HepG2 (cell line): ENCODE results near the gene ADAMTS2. TPM values are rescaled to one million over a fixed set of nuclear protein-coding genes. Genes with fewer than 3 reads are reported as not detected.

ENCODE experiments used
- ATAC-seq: fragments of 200-7000 bp; cut with Tn5 transposase; 3 replicates; pipeline ENCODE4 v1.9.1; 2020; ENCODE audit warnings: mild to moderate bottlenecking, moderate library complexity
- BruUV-seq: library from RNA; stranded (reverse); fragments of 400-500 nt; replicated peaks from 2 replicates; lab custom pipeline; 2021; lab: Mats Ljungman, UMichigan
- CTCF ChIA-PET: fragments of 300-600 bp; formaldehyde crosslinking; extraction: SDS; loops from one replicate; lab custom pipeline; 2021; ENCODE audit warnings: low total read pairs, inconsistent platforms, low intra/inter-chr PET ratio; lab: Yijun Ruan, JAX
- POLR2A ChIA-PET: fragments of 350-600 bp; sonication (Branson Sonifier 250); formaldehyde crosslinking; loops from one replicate; lab custom pipeline; 2020; ENCODE audit warnings: antibody characterized with exemption, inconsistent platforms; lab: Yijun Ruan, JAX
- DNase-seq: peaks from one replicate; pipeline ENCODE4 v3.0.0-alpha.2; 2015; ENCODE audit warnings: low spot score
- FAIRE-seq: peaks from 3 replicates; lab custom pipeline; 2011; peaks lifted over from hg19 to GRCh38; lab: Jason Lieb, UNC
- H2AFZ ChIP-seq: one replicate; pipeline ENCODE4 v1.6.1; 2011; ENCODE audit warnings: low read length, inconsistent platforms
- H3K27ac ChIP-seq: fragments of 300-600 bp; 3 replicates; pipeline ENCODE4 v1.8.0; 2011; ENCODE audit warnings: mixed run types, mild to moderate bottlenecking, mixed read lengths, low read length, inconsistent platforms; ENCODE audit not compliant: insufficient read depth; ENCODE audit errors: extremely low read length
- H3K27me3 ChIP-seq, 2 experiments: fragments of 200-600 bp in 1 of 2; 2 replicates in 1 of 2; 3 replicates in 1 of 2; pipeline versions ENCODE4 v1.6.0 to v1.8.0; 2011; ENCODE audit warnings: low read length in 2 of 2, mild to moderate bottlenecking in 2 of 2, moderate library complexity in 2 of 2, inconsistent platforms in 1 of 2; ENCODE audit not compliant: insufficient read depth in 2 of 2, control insufficient read depth in 1 of 2
- H3K36me3 ChIP-seq, 2 experiments: fragments of 200-600 bp in 1 of 2; replicated peaks in 1 of 2; 2 replicates in 1 of 2; 3 replicates in 1 of 2; pipeline versions ENCODE4 v1.5.1 to v1.8.0; 2011; ENCODE audit warnings: low read length in 2 of 2, inconsistent platforms in 1 of 2; ENCODE audit not compliant: insufficient read depth in 2 of 2, control insufficient read depth in 1 of 2
- H3K4me1 ChIP-seq: 2 replicates; pipeline ENCODE4 v1.5.1; 2012; ENCODE audit warnings: low read length, inconsistent platforms; ENCODE audit not compliant: insufficient read depth
- H3K4me2 ChIP-seq: 2 replicates; pipeline ENCODE4 v1.6.0; 2011; ENCODE audit warnings: low read depth, low read length, inconsistent platforms
- H3K4me3 ChIP-seq, 3 experiments: fragments of 200-600 bp in 1 of 3; sonication (generic), shearing (Covaris generic) in 1 of 3; replicated peaks in 1 of 3; 2 replicates each; pipeline ENCODE4 v1.5.1; 2011 to 2016; ENCODE audit warnings: low read length in 3 of 3, inconsistent platforms in 2 of 3, low read depth in 2 of 3, mild to moderate bottlenecking in 2 of 3, control low read depth in 1 of 3, mixed read lengths in 1 of 3; ENCODE audit not compliant: insufficient read depth in 1 of 3
- H3K79me2 ChIP-seq: one replicate; pipeline ENCODE4 v1.6.1; 2011; ENCODE audit warnings: low read length, inconsistent platforms; ENCODE audit not compliant: insufficient read depth
- H3K9ac ChIP-seq: 2 replicates; pipeline ENCODE4 v1.6.0; 2011; ENCODE audit warnings: mild to moderate bottlenecking, low read depth, low read length, inconsistent platforms; ENCODE audit not compliant: insufficient read depth
- H3K9me3 ChIP-seq: 2 replicates; pipeline ENCODE4 v1.5.1; 2012; ENCODE audit warnings: mild to moderate bottlenecking, low read length
- H4K20me1 ChIP-seq: 2 replicates; pipeline ENCODE4 v1.6.0; 2011; ENCODE audit warnings: inconsistent platforms, mild to moderate bottlenecking, low read length, moderate library complexity; ENCODE audit not compliant: insufficient read depth
- BCL6 ChIP-seq: IDR thresholded peaks from 2 replicates; pipeline ENCODE4 v1.6.1; 2016; ENCODE audit warnings: missing genetic modification reagents, missing compliant biosample characterization
- RBM39 ChIP-seq: fragments of 200-400 bp; formaldehyde crosslinking; IDR thresholded peaks from one replicate; pipeline ENCODE4 v1.6.1; 2018; ENCODE audit warnings: antibody characterized with exemption, mild to moderate bottlenecking, low read depth, low read length; ENCODE audit not compliant: poor library complexity, severe bottlenecking
- SETDB1 ChIP-seq: sonication (generic); formaldehyde crosslinking; IDR thresholded peaks from 2 replicates; pipeline ENCODE4 v1.5.1; 2020; ENCODE audit warnings: missing genetic modification reagents, mild to moderate bottlenecking, borderline replicate concordance
- SP5 ChIP-seq: IDR thresholded peaks from 2 replicates; pipeline ENCODE4 v1.6.1; 2016; ENCODE audit warnings: low read depth, borderline replicate concordance
- SPEN ChIP-seq: sonication (generic); formaldehyde crosslinking; IDR thresholded peaks from 2 replicates; pipeline ENCODE4 v1.5.1; 2020; ENCODE audit warnings: low read depth, mild to moderate bottlenecking, missing genetic modification reagents
- YEATS4 ChIP-seq: sonication (generic); formaldehyde crosslinking; IDR thresholded peaks from 2 replicates; pipeline ENCODE4 v1.4.0; 2020; ENCODE audit warnings: missing genetic modification reagents, borderline replicate concordance
- ZFP36L2 ChIP-seq: sonication (generic); formaldehyde crosslinking; IDR thresholded peaks from 2 replicates; pipeline ENCODE4 v1.4.0; 2020; ENCODE audit warnings: missing genetic modification reagents
- ZNF382 ChIP-seq: sonication (generic); formaldehyde crosslinking; IDR thresholded peaks from 2 replicates; pipeline ENCODE4 v1.5.0; 2020; ENCODE audit warnings: missing genetic modification reagents, mild to moderate bottlenecking, borderline replicate concordance
- ZNF543 ChIP-seq: sonication (generic); formaldehyde crosslinking; IDR thresholded peaks from 2 replicates; pipeline ENCODE4 v1.4.0; 2020; ENCODE audit warnings: mild to moderate bottlenecking, missing genetic modification reagents
- ZNF577 ChIP-seq: sonication (generic); formaldehyde crosslinking; IDR thresholded peaks from 2 replicates; pipeline ENCODE4 v1.4.0; 2020; ENCODE audit warnings: mild to moderate bottlenecking, low read depth, missing genetic modification reagents, borderline replicate concordance
- ZNF614 ChIP-seq: IDR thresholded peaks from 2 replicates; pipeline ENCODE4 v1.6.1; 2018; ENCODE audit warnings: missing biosample characterization, missing genetic modification reagents, inconsistent platforms, borderline replicate concordance
- ZNF777 ChIP-seq: sonication (generic); formaldehyde crosslinking; IDR thresholded peaks from 2 replicates; pipeline ENCODE4 v1.4.0; 2020; ENCODE audit warnings: missing genetic modification reagents
- whole genome bisulfite sequencing: methylation state at CpG from one replicate; pipeline ENCODE4 v1.1.6; 2017; ENCODE audit warnings: low lambda C conversion rate; 5-methylcytosine and 5-hydroxymethylcytosine counted together
- in situ Hi-C: cut with HindIII; loops from 2 replicates; pipeline ENCODE4 v1.10.0; 2017; ENCODE audit warnings: low pct_unique_long_range_greater_than_20kb; ENCODE audit not compliant: extremely low pct_ligation_motif_present
- intact Hi-C: fragments of 100-400 bp; cut with micrococcal nuclease; formaldehyde crosslinking; loops from one replicate; pipeline ENCODE4 v1.10.0; 2022; ENCODE audit not compliant: unreplicated experiment
- polyA plus RNA-seq, 8 experiments: library from polyadenylated mRNA; depleted of rRNA in 3 of 8; stranded (reverse) in 7 of 8; unstranded in 1 of 8; fragments of >200 nt; fragmentation: Illumina TruSeq in 4 of 8; extraction: Trizol in 4 of 8; gene quantifications; 2 replicates each; pipeline versions ENCODE4 v1.2.1 to v1.2.3, GENCODE V29; 2011 to 2016; ENCODE audit warnings: low read depth in 4 of 8, missing spikeins in 1 of 8, mixed read lengths in 1 of 8; ENCODE audit not compliant: insufficient read depth in 1 of 8
- total RNA-seq, 5 experiments: library from RNA; depleted of rRNA; stranded (reverse); fragments of >200 nt; fragmentation: Illumina TruSeq; extraction: Trizol; gene quantifications; 2 replicates each; pipeline ENCODE4 v1.2.3, GENCODE V29; 2016; ENCODE audit warnings: low read depth in 1 of 5
- TF ChIP-seq, protein P1 (sequence below): sonication (generic); formaldehyde crosslinking; conservative IDR thresholded peaks from 2 replicates; pipeline ENCODE4 v1.4.0; 2020; ENCODE audit warnings: mild to moderate bottlenecking, missing genetic modification reagents, moderate library complexity
- TF ChIP-seq, protein P2 (sequence below): sonication (generic); formaldehyde crosslinking; IDR thresholded peaks from 2 replicates; pipeline ENCODE4 v1.4.0; 2020; ENCODE audit warnings: mild to moderate bottlenecking, missing genetic modification reagents

The ADAMTS2 gene
- total and polyA plus RNA-seq, 2 of the 13 experiments (the other 11 are each of a cell fraction or from before 2014, with no cell fraction given): 0.24 to 3.5 TPM

DNA sequence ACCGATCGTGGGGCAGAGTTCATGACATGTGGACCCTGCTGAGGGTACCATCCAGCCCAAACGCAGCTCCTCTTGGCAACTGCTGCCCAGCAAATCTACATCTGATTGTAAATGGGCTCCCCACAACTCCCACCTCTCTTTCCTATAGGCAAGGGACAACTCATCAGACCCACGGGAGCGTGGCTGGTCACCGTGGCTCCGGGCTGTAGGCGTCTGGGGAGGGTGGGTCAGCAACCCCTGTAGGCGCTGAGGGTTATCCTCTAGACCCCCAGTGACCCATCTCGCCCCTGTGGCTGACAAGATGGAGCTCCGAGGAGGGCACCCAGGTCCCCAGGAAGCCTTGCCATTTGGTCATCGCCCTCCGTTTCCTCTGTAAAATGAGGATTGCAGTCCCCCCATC, 162.7 kb downstream of the ADAMTS2 start:
- no peak overlapping the region for H3K4me2 ChIP-seq
- DNase-seq: no peak
- in situ Hi-C loops: no loop called here
- no peaks in the 10 kb centered on the region for H3K79me2 ChIP-seq
- no peak for ATAC-seq
- H3K27me3 ChIP-seq: peaks cover 0 to 7% of the 10 kb centered on the region in 2 experiments; a peak in 3 of 5 replicates
- peaks cover 41% of the 10 kb centered on the region for H3K4me1 ChIP-seq
- whole genome bisulfite sequencing: 76% methylated on average over 6 of the region's 13 CpGs
- intact Hi-C loops: no loop called here
- no peak overlapping the region for H3K9ac ChIP-seq
- BruUV-seq: no TSS peak
- ChIA-PET POLR2A (no interaction called here), CTCF (no interaction called here)
- no peaks in the 10 kb centered on the region for H3K9me3 ChIP-seq
- H3K27ac ChIP-seq: no peak overlapping the region
- no peaks in the 10 kb centered on the region for H3K36me3 ChIP-seq
- H4K20me1 ChIP-seq: no peaks in the 10 kb centered on the region
- TF ChIP-seq ZNF614 (CRISPR knock-in tag) (no peak), YEATS4 (CRISPR knock-in tag) (no peak), BCL6 (CRISPR knock-in tag) (no peak), ZNF777 (CRISPR knock-in tag) (no peak), ZNF382 (CRISPR knock-in tag) (no peak), ZNF543 (no peak), RBM39 (no peak), SPEN (CRISPR knock-in tag) (no peak), SETDB1 (CRISPR knock-in tag) (no peak), ZNF577 (CRISPR knock-in tag) (no peak), ZFP36L2 (CRISPR knock-in tag) (no peak), SP5 (CRISPR knock-in tag) (no peak)
- TF ChIP-seq, protein P1, sequence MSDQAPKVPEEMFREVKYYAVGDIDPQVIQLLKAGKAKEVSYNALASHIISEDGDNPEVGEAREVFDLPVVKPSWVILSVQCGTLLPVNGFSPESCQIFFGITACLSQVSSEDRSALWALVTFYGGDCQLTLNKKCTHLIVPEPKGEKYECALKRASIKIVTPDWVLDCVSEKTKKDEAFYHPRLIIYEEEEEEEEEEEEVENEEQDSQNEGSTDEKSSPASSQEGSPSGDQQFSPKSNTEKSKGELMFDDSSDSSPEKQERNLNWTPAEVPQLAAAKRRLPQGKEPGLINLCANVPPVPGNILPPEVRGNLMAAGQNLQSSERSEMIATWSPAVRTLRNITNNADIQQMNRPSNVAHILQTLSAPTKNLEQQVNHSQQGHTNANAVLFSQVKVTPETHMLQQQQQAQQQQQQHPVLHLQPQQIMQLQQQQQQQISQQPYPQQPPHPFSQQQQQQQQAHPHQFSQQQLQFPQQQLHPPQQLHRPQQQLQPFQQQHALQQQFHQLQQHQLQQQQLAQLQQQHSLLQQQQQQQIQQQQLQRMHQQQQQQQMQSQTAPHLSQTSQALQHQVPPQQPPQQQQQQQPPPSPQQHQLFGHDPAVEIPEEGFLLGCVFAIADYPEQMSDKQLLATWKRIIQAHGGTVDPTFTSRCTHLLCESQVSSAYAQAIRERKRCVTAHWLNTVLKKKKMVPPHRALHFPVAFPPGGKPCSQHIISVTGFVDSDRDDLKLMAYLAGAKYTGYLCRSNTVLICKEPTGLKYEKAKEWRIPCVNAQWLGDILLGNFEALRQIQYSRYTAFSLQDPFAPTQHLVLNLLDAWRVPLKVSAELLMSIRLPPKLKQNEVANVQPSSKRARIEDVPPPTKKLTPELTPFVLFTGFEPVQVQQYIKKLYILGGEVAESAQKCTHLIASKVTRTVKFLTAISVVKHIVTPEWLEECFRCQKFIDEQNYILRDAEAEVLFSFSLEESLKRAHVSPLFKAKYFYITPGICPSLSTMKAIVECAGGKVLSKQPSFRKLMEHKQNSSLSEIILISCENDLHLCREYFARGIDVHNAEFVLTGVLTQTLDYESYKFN (CRISPR knock-in tag): no peak
- TF ChIP-seq, protein P2, sequence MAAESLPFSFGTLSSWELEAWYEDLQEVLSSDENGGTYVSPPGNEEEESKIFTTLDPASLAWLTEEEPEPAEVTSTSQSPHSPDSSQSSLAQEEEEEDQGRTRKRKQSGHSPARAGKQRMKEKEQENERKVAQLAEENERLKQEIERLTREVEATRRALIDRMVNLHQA (CRISPR knock-in tag): no peak
- TF ChIP-seq, all 625 proteins: peak for 0
- no peak for FAIRE-seq
- Histone ChIP-seq H2AFZ (no peak overlapping the region), H3K4me3 (no peak overlapping the region)
